ENCODE data around the gene EBF4. TPM values are rescaled to one million over a fixed set of nuclear protein-coding genes. Genes with fewer than 3 reads are reported as not detected.
"Not testable (repeated sequence)": the region's sequence is repeated elsewhere in the genome, so short reads cannot be mapped to it uniquely, and the experiment has no call there.

Gene EBF4
- total and polyA plus RNA-seq, 10 of the 15 experiments (the other 5 are each of a cell fraction or from before 2014, with no cell fraction given): 0.13 TPM; not detected in 9

- ChIA-PET POLR2A (no interaction called here), RAD21 (ENCODE audit: unreplicated experiment) (no interaction called here), CTCF (no interaction called here), SMC1A (ENCODE audit: uncharacterized antibody, unreplicated experiment) (interaction anchor here (0.6 kb wide), 1 partner anchor 46 kb away, joined by 3 read pairs; no protein-coding TSS in a partner anchor)
- Histone ChIP-seq H3K9me3 (replicated peaks; ENCODE audit: control insufficient read depth, insufficient read depth, low read length) (no peaks in the 10 kb centered on the region), H2AFZ (ENCODE audit: control insufficient read depth, low read depth, low read length) (no peak overlapping the region), H3K36me3 (ENCODE audit: control insufficient read depth in 2 of 2, insufficient read depth in 2 of 2, low read length in 1 of 2) (no peaks in the 10 kb centered on the region), H3K4me1 (ENCODE audit: control insufficient read depth, insufficient read depth, low read length) (no peaks in the 10 kb centered on the region), H3K79me2 (ENCODE audit: control insufficient read depth, insufficient read depth, low read length) (no peaks in the 10 kb centered on the region), H3K4me2 (ENCODE audit: control insufficient read depth, insufficient read depth) (no peak overlapping the region), H3K9ac (ENCODE audit: control insufficient read depth, insufficient read depth, low read length) (no peak overlapping the region), H3K4me3 (no peak overlapping the region), H3K27ac (ENCODE audit: control insufficient read depth, insufficient read depth) (no peak overlapping the region), H4K20me1 (ENCODE audit: control insufficient read depth, insufficient read depth) (no peaks in the 10 kb centered on the region), H3K27me3 (replicated peaks in 1 of 2; ENCODE audit: control insufficient read depth in 2 of 2, insufficient read depth in 2 of 2, low read length in 1 of 2) (peaks cover 10 to 26% of the 10 kb centered on the region in 2 experiments)
- no TSS peak for BruUV-seq (replicated peaks)
- intact Hi-C loops (cut with micrococcal nuclease; ENCODE audit: unreplicated experiment): no loop called here
- FAIRE-seq: no peak
- in situ Hi-C loops (cut with MboI): no loop called here
- DNase-seq (ENCODE audit: low read depth, low spot score): no peak
- 37% methylated on average over 13 of the region's 13 CpGs for WGBS (ENCODE audit: insufficient coverage, insufficient replicate concordance, low lambda C conversion rate, missing lambda C conversion rate)
- ATAC-seq: no peak
- TF ChIP-seq SPI1 (IDR thresholded peaks at IDR 0.05; ENCODE audit: borderline replicate concordance, insufficient read depth, low read depth, low read length): no peak
Observed at GRCh38 chr20:2695206-2695983, 2.8 kb downstream of the EBF4 start.

DNA sequence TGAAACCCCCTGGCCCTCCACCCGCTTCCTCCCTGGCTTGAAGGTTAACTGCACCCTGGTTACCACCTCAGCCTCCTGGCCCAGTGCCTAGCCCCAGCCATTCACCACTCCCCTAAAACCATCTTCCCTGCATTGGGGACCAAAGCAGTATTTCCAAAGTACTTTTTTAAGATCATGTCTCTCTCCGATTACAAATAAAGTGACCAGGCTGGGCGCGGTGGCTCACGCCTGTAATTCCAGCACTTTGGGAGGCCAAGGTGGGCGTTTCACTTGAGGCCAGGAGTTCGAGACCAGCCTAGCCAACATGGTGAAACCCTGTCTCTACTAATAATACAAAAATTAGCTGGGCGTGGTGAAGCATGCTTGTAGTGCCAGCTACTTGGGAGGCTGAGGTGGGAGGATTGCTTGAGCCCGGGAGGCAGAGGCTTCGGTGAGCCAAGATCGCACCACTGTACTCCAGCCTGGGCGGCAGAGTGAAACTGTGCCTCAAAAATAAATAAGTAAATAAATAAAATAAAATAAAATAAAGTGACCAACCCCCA is 3.5 kb downstream of the EBF4 start:
- intact Hi-C loops (cut with micrococcal nuclease; ENCODE audit: unreplicated experiment); H3K9ac ChIP-seq (ENCODE audit: control insufficient read depth, insufficient read depth, low read length); BruUV-seq (replicated peaks); in situ Hi-C loops (cut with MboI); FAIRE-seq; SMC1A ChIA-PET (ENCODE audit: uncharacterized antibody, unreplicated experiment); H3K27ac ChIP-seq (ENCODE audit: control insufficient read depth, insufficient read depth); CTCF ChIA-PET; H3K9me3 ChIP-seq (replicated peaks; ENCODE audit: control insufficient read depth, insufficient read depth, low read length); ATAC-seq; H3K4me2 ChIP-seq (ENCODE audit: control insufficient read depth, insufficient read depth); H4K20me1 ChIP-seq (ENCODE audit: control insufficient read depth, insufficient read depth); POLR2A ChIA-PET; DNase-seq (ENCODE audit: low read depth, low spot score); H3K79me2 ChIP-seq (ENCODE audit: control insufficient read depth, insufficient read depth, low read length); H3K36me3 ChIP-seq (ENCODE audit: control insufficient read depth in 2 of 2, insufficient read depth in 2 of 2, low read length in 1 of 2); H2AFZ ChIP-seq (ENCODE audit: control insufficient read depth, low read depth, low read length); H3K4me1 ChIP-seq (ENCODE audit: control insufficient read depth, insufficient read depth, low read length); H3K4me3 ChIP-seq; RAD21 ChIA-PET (ENCODE audit: unreplicated experiment): not testable (repeated sequence)
- 58% methylated on average over 12 of the region's 12 CpGs for WGBS (ENCODE audit: insufficient coverage, insufficient replicate concordance, low lambda C conversion rate, missing lambda C conversion rate)
- peaks cover 10 to 26% of the 10 kb centered on the region in 2 experiments for H3K27me3 ChIP-seq (replicated peaks in 1 of 2; ENCODE audit: control insufficient read depth in 2 of 2, insufficient read depth in 2 of 2, low read length in 1 of 2)

Data from GM12878 (cell line).